H1 (cell line): Measurements from ENCODE around the gene LPP. TPM values are rescaled to one million over a fixed set of nuclear protein-coding genes. Genes with fewer than 3 reads are reported as not detected.

Experiments used
- CTCF ChIA-PET: fragments of 300-600 bp; sonication (Branson Sonifier 250); formaldehyde crosslinking; loops from one replicate; lab custom pipeline; 2021; ENCODE audit not compliant: partially characterized antibody; lab: Charles Lee
- POLR2A ChIA-PET: fragments of 300-600 bp; sonication (Branson Sonifier 250); formaldehyde crosslinking; loops from one replicate; lab custom pipeline; 2021; ENCODE audit warnings: inconsistent platforms; ENCODE audit not compliant: partially characterized antibody; lab: Charles Lee
- DNase-seq, 2 experiments: peaks; one replicate each; pipeline versions ENCODE4 v3.0.0 to v3.0.0-alpha.2; 2010 to 2022; ENCODE audit warnings: low spot score in 2 of 2, low read depth in 1 of 2, mixed read lengths in 1 of 2
- FAIRE-seq: peaks from 2 replicates; lab custom pipeline; 2011; peaks lifted over from hg19 to GRCh38; lab: Jason Lieb, UNC
- H2AFZ ChIP-seq: 2 replicates; pipeline ENCODE4 v1.8.1; 2012; ENCODE audit warnings: low read length, inconsistent platforms
- H2AK5ac ChIP-seq: 2 replicates; pipeline ENCODE4 v1.6.1; 2013; ENCODE audit warnings: low read depth, low read length
- H2BK120ac ChIP-seq: replicated peaks from 2 replicates; pipeline ENCODE3; 2013; ENCODE audit warnings: low read depth, low read length, inconsistent platforms
- H2BK12ac ChIP-seq: 2 replicates; pipeline ENCODE4 v1.6.1; 2013; ENCODE audit warnings: low read depth, low read length
- H2BK15ac ChIP-seq: 2 replicates; pipeline ENCODE4 v1.6.1; 2013; ENCODE audit warnings: low read length
- H2BK20ac ChIP-seq: 2 replicates; pipeline ENCODE4 v1.6.1; 2013; ENCODE audit warnings: low read length
- H2BK5ac ChIP-seq: 2 replicates; pipeline ENCODE4 v1.6.1; 2013; ENCODE audit warnings: low read depth, low read length
- H3K14ac ChIP-seq: 2 replicates; pipeline ENCODE4 v1.6.1; 2013; ENCODE audit warnings: inconsistent platforms; ENCODE audit not compliant: insufficient read length
- H3K18ac ChIP-seq: 2 replicates; pipeline ENCODE4 v1.6.1; 2013; ENCODE audit warnings: low read length; ENCODE audit errors: extremely low read depth
- H3K23ac ChIP-seq: 2 replicates; pipeline ENCODE4 v1.6.1; 2013; ENCODE audit warnings: inconsistent platforms; ENCODE audit not compliant: insufficient read length
- H3K23me2 ChIP-seq: 2 replicates; pipeline ENCODE4 v1.6.1; 2013; ENCODE audit warnings: low read depth, low read length
- H3K27ac ChIP-seq: 2 replicates; pipeline ENCODE4 v1.6.1; 2011; ENCODE audit warnings: low read depth, low read length, inconsistent platforms
- H3K27me3 ChIP-seq, 4 experiments: replicated peaks in 1 of 4; 1 replicate in 1 of 4; 2 replicates in 3 of 4; pipeline versions ENCODE4 v1.6.1 to v1.8.1; 2011 to 2013; ENCODE audit warnings: low read length in 3 of 4, mild to moderate bottlenecking in 3 of 4, inconsistent platforms in 2 of 4, mixed read lengths in 2 of 4, moderate library complexity in 1 of 4; ENCODE audit not compliant: control insufficient read depth in 3 of 4, insufficient read depth in 3 of 4; ENCODE audit errors: extremely low read depth in 1 of 4
- H3K36me3 ChIP-seq, 4 experiments: 2 replicates each; pipeline versions ENCODE4 v1.6.1 to v1.8.1; 2011 to 2013; ENCODE audit warnings: mild to moderate bottlenecking in 4 of 4, low read length in 3 of 4, moderate library complexity in 2 of 4, control low read depth in 1 of 4, inconsistent platforms in 1 of 4; ENCODE audit not compliant: insufficient read depth in 4 of 4, control insufficient read depth in 2 of 4
- H3K4ac ChIP-seq: replicated peaks from 2 replicates; pipeline ENCODE3; 2013; ENCODE audit warnings: low read length, low read depth, mixed read lengths, inconsistent platforms; ENCODE audit not compliant: insufficient read length
- H3K4me1 ChIP-seq, 4 experiments: replicated peaks in 1 of 4; 1 replicate in 1 of 4; 2 replicates in 3 of 4; pipeline versions ENCODE4 v1.6.1 to v1.8.1; 2011 to 2013; ENCODE audit warnings: low read length in 3 of 4, inconsistent platforms in 2 of 4, mixed read lengths in 1 of 4; ENCODE audit not compliant: insufficient read depth in 4 of 4, control insufficient read depth in 3 of 4
- H3K4me2 ChIP-seq, 2 experiments: 2 replicates each; pipeline versions ENCODE4 v1.6.1 to v1.8.1; 2011 to 2013; ENCODE audit warnings: low read depth in 2 of 2, low read length in 2 of 2, control low read depth in 1 of 2, inconsistent platforms in 1 of 2, mild to moderate bottlenecking in 1 of 2; ENCODE audit not compliant: insufficient read depth in 1 of 2
- H3K4me3 ChIP-seq, 4 experiments: fragments of 200-600, 300-600 bp in 1 of 4; sonication (generic), shearing (Covaris generic), sonication (Bioruptor Twin) in 1 of 4; 2 replicates each; pipeline versions ENCODE4 v1.5.1 to v1.8.1; 2011 to 2016; ENCODE audit warnings: low read length in 4 of 4, low read depth in 3 of 4, control low read depth in 2 of 4, inconsistent platforms in 2 of 4, mild to moderate bottlenecking in 2 of 4, mixed read lengths in 1 of 4, moderate library complexity in 1 of 4; ENCODE audit not compliant: insufficient read depth in 2 of 4; ENCODE audit errors: extremely low read depth in 1 of 4
- H3K56ac ChIP-seq: replicated peaks from 2 replicates; pipeline ENCODE3; 2013; ENCODE audit warnings: low read depth, mild to moderate bottlenecking, mixed read lengths, low read length, inconsistent platforms; ENCODE audit not compliant: insufficient read length
- H3K79me1 ChIP-seq: 2 replicates; pipeline ENCODE4 v1.6.1; 2013; ENCODE audit warnings: low read depth, low read length, control low read depth
- H3K79me2 ChIP-seq, 2 experiments: 2 replicates each; pipeline versions ENCODE4 v1.6.1 to v1.8.1; 2012 to 2013; ENCODE audit warnings: low read length in 2 of 2, mild to moderate bottlenecking in 2 of 2, inconsistent platforms in 1 of 2; ENCODE audit not compliant: insufficient read depth in 2 of 2, control insufficient read depth in 1 of 2
- H3K9ac ChIP-seq, 4 experiments: replicated peaks in 1 of 4; 1 replicate in 1 of 4; 2 replicates in 3 of 4; pipeline versions ENCODE4 v1.6.1 to v1.8.1; 2011 to 2013; ENCODE audit warnings: low read depth in 3 of 4, low read length in 3 of 4, control low read depth in 2 of 4, mild to moderate bottlenecking in 2 of 4, moderate library complexity in 2 of 4, inconsistent platforms in 1 of 4; ENCODE audit errors: extremely low read depth in 1 of 4
- H3K9me3 ChIP-seq, 2 experiments: 2 replicates each; pipeline versions ENCODE4 v1.6.1 to v1.8.1; 2012 to 2013; ENCODE audit warnings: mild to moderate bottlenecking in 2 of 2, moderate library complexity in 2 of 2, control low read depth in 1 of 2, inconsistent platforms in 1 of 2, low read depth in 1 of 2, low read length in 1 of 2, mixed read lengths in 1 of 2; ENCODE audit not compliant: insufficient read depth in 2 of 2
- H4K20me1 ChIP-seq, 2 experiments: replicated peaks in 1 of 2; 2 replicates each; pipeline versions ENCODE3 to v1.8.1; 2011 to 2013; ENCODE audit warnings: inconsistent platforms in 2 of 2, low read length in 2 of 2, mild to moderate bottlenecking in 1 of 2; ENCODE audit not compliant: insufficient read depth in 2 of 2, control insufficient read depth in 1 of 2
- H4K5ac ChIP-seq: 2 replicates; pipeline ENCODE4 v1.6.1; 2013; ENCODE audit warnings: low read length, low read depth, mixed read lengths, inconsistent platforms; ENCODE audit not compliant: insufficient read length
- H4K8ac ChIP-seq: 2 replicates; pipeline ENCODE4 v1.8.0; 2013; ENCODE audit warnings: mild to moderate bottlenecking, moderate library complexity, low read length, inconsistent platforms; ENCODE audit not compliant: insufficient read depth; ENCODE audit errors: extremely low read depth
- H4K91ac ChIP-seq: replicated peaks from 2 replicates; pipeline ENCODE3; 2013; ENCODE audit warnings: low read length, mixed read lengths, inconsistent platforms; ENCODE audit not compliant: insufficient read length
- ATF3 ChIP-seq: IDR thresholded peaks from 2 replicates; pipeline ENCODE4 v1.6.1; 2011; ENCODE audit warnings: low read depth, mild to moderate bottlenecking, low read length; ENCODE audit not compliant: insufficient read depth
- BRCA1 ChIP-seq: IDR thresholded peaks from 2 replicates; pipeline ENCODE4 v1.6.1; 2012; ENCODE audit warnings: low read depth, low read length, improper control_type of control experiment
- CBX5 ChIP-seq: fragments of 300-800, 300-1000 bp; sonication (generic); IDR thresholded peaks from 2 replicates; pipeline ENCODE4 v1.7.1; 2016; ENCODE audit warnings: antibody characterized with exemption, low read length, low read depth
- CTCF ChIP-seq, 3 experiments: IDR thresholded peaks; 1 replicate in 2 of 3; 2 replicates in 1 of 3; pipeline versions ENCODE4 v1.5.1 to v1.6.1; 2011; ENCODE audit warnings: low read length in 3 of 3, mild to moderate bottlenecking in 3 of 3, inconsistent platforms in 2 of 3, low read depth in 1 of 3, moderate library complexity in 1 of 3; ENCODE audit not compliant: insufficient read depth in 1 of 3; ENCODE audit errors: control extremely low read depth in 1 of 3
- E2F6 ChIP-seq: IDR thresholded peaks from 2 replicates; pipeline ENCODE4 v1.6.1; 2012; ENCODE audit warnings: inconsistent platforms
- JUN ChIP-seq: IDR thresholded peaks from 2 replicates; pipeline ENCODE4 v1.6.1; 2011; ENCODE audit warnings: low read depth, mild to moderate bottlenecking, improper control_type of control experiment, low read length
- POLR2AphosphoS5 ChIP-seq: IDR thresholded peaks from 2 replicates; pipeline ENCODE4 v1.6.1; 2011; ENCODE audit warnings: low read depth, low read length
- SIX5 ChIP-seq: IDR thresholded peaks from 2 replicates; pipeline ENCODE4 v1.6.1; 2011; ENCODE audit warnings: mild to moderate bottlenecking, low read depth, low read length
- TBP ChIP-seq: IDR thresholded peaks from 2 replicates; pipeline ENCODE4 v1.6.1; 2011; ENCODE audit warnings: low read depth, low read length, improper control_type of control experiment
- TCF12 ChIP-seq: IDR thresholded peaks from 2 replicates; pipeline ENCODE4 v1.6.1; 2011; ENCODE audit warnings: low read depth, mild to moderate bottlenecking, low read length
- YY1 ChIP-seq: IDR thresholded peaks from 2 replicates; pipeline ENCODE4 v1.6.1; 2011; ENCODE audit warnings: low read depth, mild to moderate bottlenecking, low read length
- WGBS, 2 experiments: shearing (Covaris generic) in 1 of 2; methylation state at CpG; one replicate each; pipeline versions ENCODE4 v1.1.6 to v1.1.7; 2013 to 2015; ENCODE audit warnings: low lambda C conversion rate in 2 of 2, mixed read lengths in 2 of 2, inconsistent platforms in 1 of 2, low coverage in 1 of 2, missing lambda C conversion rate in 1 of 2; ENCODE audit not compliant: insufficient replicate concordance in 2 of 2, insufficient coverage in 1 of 2, insufficient read length in 1 of 2; ENCODE audit errors: extremely low coverage in 1 of 2, missing lambda C conversion rate in 1 of 2; 5-methylcytosine and 5-hydroxymethylcytosine counted together
- polyA plus RNA-seq, 7 experiments: library from polyadenylated mRNA; depleted of rRNA in 3 of 7; stranded (reverse) in 5 of 7; unstranded in 2 of 7; fragments of >200 nt in 5 of 7; fragments of 200-250 nt in 2 of 7; gene quantifications; 1 replicate in 5 of 7; 2 replicates in 1 of 7; 4 replicates in 1 of 7; pipeline versions ENCODE4 v1.2.1 to v1.2.3, GENCODE V29; 2011 to 2013; ENCODE audit warnings: missing spikeins in 2 of 7, mixed read lengths in 2 of 7
- total RNA-seq: library from RNA; stranded (reverse); fragmentation: NEBNext Ultra II Directional; extraction: Animal tissue kit (Norgen Biotek cat#: 25700); gene quantifications from 2 replicates; pipeline ENCODE4 v1.2.1, GENCODE V29; 2021

Gene LPP
- total and polyA plus RNA-seq, 2 of the 8 experiments (the other 6 are each of a cell fraction or from before 2014, with no cell fraction given), result 10.0 to 53.3 TPM

GRCh38 chr3:188341501-188341900 lies 187.5 kb downstream of the LPP start:
- Histone ChIP-seq H3K14ac (no peak overlapping the region), H3K9ac (no peak overlapping the region), H2AK5ac (no peak overlapping the region), H3K4ac (no peak overlapping the region), H2BK12ac (no peak overlapping the region), H3K4me3 (no peak overlapping the region), H2BK20ac (no peak overlapping the region), H4K8ac (no peak overlapping the region), H3K4me1 (peaks cover 0 to 5% (median 0%) of the 10 kb centered on the region in 4 experiments; a peak in 1 of 7 replicates), H3K79me1 (peaks cover 3% of the 10 kb centered on the region; the same call in 1 of the 2 replicates), H2AFZ (no peak overlapping the region), H3K4me2 (no peak overlapping the region), H2BK120ac (no peak overlapping the region), H3K23me2 (no peaks in the 10 kb centered on the region), H3K79me2 (peaks cover 3 to 8% of the 10 kb centered on the region in 2 experiments; a peak in 1 of 4 replicates), H3K56ac (no peak overlapping the region), H4K5ac (no peak overlapping the region), H4K91ac (no peak overlapping the region), H2BK5ac (no peak overlapping the region), H3K9me3 (no peaks in the 10 kb centered on the region), H2BK15ac (no peak overlapping the region), H4K20me1 (no peaks in the 10 kb centered on the region), H3K27ac (no peak overlapping the region), H3K36me3 (no peaks in the 10 kb centered on the region), H3K23ac (no peak overlapping the region), H3K18ac (no peak overlapping the region), H3K27me3 (no peaks in the 10 kb centered on the region)
- CTCF ChIA-PET, result interaction anchor here (1.4 kb wide), 1 partner anchor 62 kb away, joined by 3 read pairs; no protein-coding TSS in a partner anchor
- 98% methylated on average over 2 of the region's 2 CpGs; no CpG with 5 or more reads in 1 of the 2 experiments for WGBS, 2 experiments
- DNase-seq (no peak), FAIRE-seq (no peak)
- POLR2A ChIA-PET, result no interaction called here
- TF ChIP-seq POLR2AphosphoS5, result no peak
- TF ChIP-seq CTCF (IDR thresholded peaks at IDR 0.05; ENCODE audit: control extremely low read depth in 1 of 3, insufficient read depth in 1 of 3, low read depth in 1 of 3, low read length in 3 of 3), result no peak
- TF ChIP-seq BRCA1, result no peak
- no peak for TF ChIP-seq SIX5
- TF ChIP-seq YY1, result no peak
- no peak for TF ChIP-seq TCF12
- TF ChIP-seq JUN, result no peak
- no peak for TF ChIP-seq CBX5
- no peak for TF ChIP-seq TBP
- TF ChIP-seq E2F6, result no peak
- no peak for TF ChIP-seq ATF3
- TF ChIP-seq, all 59 proteins: peak for 0
